Measurements from ENCODE around the gene ZSCAN16. TPM values are rescaled to one million over a fixed set of nuclear protein-coding genes. Genes with fewer than 3 reads are reported as not detected.
A peak's percentile ranks its signal among the peaks of the same experiment; 100 is the strongest.

ZSCAN16 gene
- total RNA-seq, 1 donor from 2014 or later = 13.8 TPM

- no peak for DNase-seq (ENCODE audit: low read depth, low spot score)
These were observed 992 bp downstream of the ZSCAN16 start for GRCh38 chr6:28125401-28125800.

- DNase-seq (ENCODE audit: low read depth, low spot score) = no peak
These were observed 9.6 kb downstream of the ZSCAN16 start for GRCh38 chr6:28134015-28134414.

- no peak for DNase-seq (ENCODE audit: low read depth, low spot score)
These were observed 10.3 kb downstream of the ZSCAN16 start for GRCh38 chr6:28134716-28135115.

- DNase-seq (ENCODE audit: low read depth, low spot score) = no peak
These were observed 11.0 kb downstream of the ZSCAN16 start for GRCh38 chr6:28135393-28135792.

GRCh38 chr6:28136585-28137504, 12.4 kb downstream of the ZSCAN16 start:
- peak; percentile 87 for DNase-seq (ENCODE audit: low read depth, low spot score)

- no peak for DNase-seq (ENCODE audit: low read depth, low spot score)
These were observed 13.1 kb downstream of the ZSCAN16 start for GRCh38 chr6:28137505-28137981.

GRCh38 chr6:28139860-28140543, 15.6 kb downstream of the ZSCAN16 start:
- DNase-seq (ENCODE audit: low read depth, low spot score) = no peak

GRCh38 chr6:28140616-28141015, 16.2 kb downstream of the ZSCAN16 start:
- no peak for DNase-seq (ENCODE audit: low read depth, low spot score)

- no peak for DNase-seq (ENCODE audit: low read depth, low spot score)
These were observed 17.3 kb downstream of the ZSCAN16 start, which contains the start of gene ZKSCAN8 for GRCh38 chr6:28141500-28142329. ZKSCAN8 (plus strand) TSS chr6:28141883; CDS start chr6:28148408, 6,525 bp downstream.

GRCh38 chr6:28142446-28142845, 18.0 kb downstream of the ZSCAN16 start:
- DNase-seq (ENCODE audit: low read depth, low spot score) = no peak

- no peak for DNase-seq (ENCODE audit: low read depth, low spot score)
These were observed 20.8 kb downstream of the ZSCAN16 start for GRCh38 chr6:28145231-28145630.

- no peak for DNase-seq (ENCODE audit: low read depth, low spot score)
These were observed 28.1 kb downstream of the ZSCAN16 start for GRCh38 chr6:28152531-28152930.

GRCh38 chr6:28153546-28153945, 29.1 kb downstream of the ZSCAN16 start:
- DNase-seq (ENCODE audit: low read depth, low spot score) = no peak

GRCh38 chr6:28154357-28154756, 29.9 kb downstream of the ZSCAN16 start:
- no peak for DNase-seq (ENCODE audit: low read depth, low spot score)

GRCh38 chr6:28158318-28158717, 33.9 kb downstream of the ZSCAN16 start:
- no peak for DNase-seq (ENCODE audit: low read depth, low spot score)

GRCh38 chr6:28159029-28159607, 34.7 kb downstream of the ZSCAN16 start:
- DNase-seq (ENCODE audit: low read depth, low spot score) = no peak

GRCh38 chr6:28160233-28160632, 35.8 kb downstream of the ZSCAN16 start:
- no peak for DNase-seq (ENCODE audit: low read depth, low spot score)

GRCh38 chr6:28161410-28162079, 37.1 kb downstream of the ZSCAN16 start:
- DNase-seq (ENCODE audit: low read depth, low spot score) = no peak

- no peak for DNase-seq (ENCODE audit: low read depth, low spot score)
These were observed 41.2 kb downstream of the ZSCAN16 start for GRCh38 chr6:28165563-28165962.

- DNase-seq (ENCODE audit: low read depth, low spot score) = no peak
These were observed 42.7 kb downstream of the ZSCAN16 start for GRCh38 chr6:28167068-28167467.

- DNase-seq (ENCODE audit: low read depth, low spot score) = no peak
These were observed 43.5 kb downstream of the ZSCAN16 start for GRCh38 chr6:28167926-28168325.

All from pulmonary artery endothelial cell (primary cell).